ENCODE results near the gene MAMSTR. TPM values are rescaled to one million over a fixed set of nuclear protein-coding genes. Genes with fewer than 3 reads are reported as not detected.
"Not testable (repeated sequence)": the region's sequence is repeated elsewhere in the genome, so short reads cannot be mapped to it uniquely, and the experiment has no call there.

The MAMSTR gene
- total RNA-seq, 4 donors from 2014 or later = 0.57 to 1.6 (median 1.5) TPM

- no peak for DNase-seq (ENCODE audit: low spot score in 2 of 2)
- Histone ChIP-seq H3K36me3 (no peaks in the 10 kb centered on the region), H3K27ac (peak within 1 kb of the TSS; percentile 80), H3K4me3 (peak within 1 kb of the TSS; percentile 46), H3K9me3 (no peaks in the 10 kb centered on the region), H3K27me3 (no peaks in the 10 kb centered on the region), H3K4me1 (peaks cover 21% of the 10 kb centered on the region)
- TF ChIP-seq EP300 (IDR thresholded peaks at IDR 0.05) = no peak
- no peak for TF ChIP-seq POLR2A (IDR thresholded peaks at IDR 0.05)
- no peak for TF ChIP-seq POLR2AphosphoS5 (IDR thresholded peaks at IDR 0.05)
- no peak for TF ChIP-seq CTCF (IDR thresholded peaks at IDR 0.05)
- 36% methylated on average over 14 of the region's 16 CpGs for WGBS
Measured at GRCh38 chr19:48695743-48696352, 23.7 kb downstream of the MAMSTR start, which contains the start of gene FUT2. TSS of gene FUT2 (plus strand) at chr19:48695971. CDS start at chr19:48702957, 6,986 bp downstream.

- not testable (repeated sequence) for H3K27ac ChIP-seq; H3K27me3 ChIP-seq; DNase-seq (ENCODE audit: low spot score in 2 of 2); H3K4me3 ChIP-seq; H3K36me3 ChIP-seq; H3K9me3 ChIP-seq
- peaks cover 26% of the 10 kb centered on the region for H3K4me1 ChIP-seq
- WGBS = 86% methylated on average over 9 of the region's 9 CpGs
Measured at GRCh38 chr19:48693629-48694028, 25.9 kb downstream of the MAMSTR start.

- no peaks in the 10 kb centered on the region for H3K36me3 ChIP-seq
- H3K4me3 ChIP-seq = no peak overlapping the region
- no peaks in the 10 kb centered on the region for H3K9me3 ChIP-seq
- peaks cover 5% of the 10 kb centered on the region for H3K4me1 ChIP-seq
- no peaks in the 10 kb centered on the region for H3K27me3 ChIP-seq
- no peak overlapping the region for H3K27ac ChIP-seq
- DNase-seq (ENCODE audit: low spot score in 2 of 2) = no peak
- 41% methylated on average over 7 of the region's 7 CpGs for WGBS
- no peak for TF ChIP-seq EP300 (IDR thresholded peaks at IDR 0.05)
- TF ChIP-seq CTCF (IDR thresholded peaks at IDR 0.05) = no peak
- TF ChIP-seq POLR2AphosphoS5 (IDR thresholded peaks at IDR 0.05) = no peak
- TF ChIP-seq POLR2A (IDR thresholded peaks at IDR 0.05) = no peak
Measured at GRCh38 chr19:48689449-48689848, 30.1 kb downstream of the MAMSTR start.

- TF ChIP-seq EP300 (IDR thresholded peaks at IDR 0.05) = no peak
- no peak for TF ChIP-seq POLR2A (IDR thresholded peaks at IDR 0.05)
- TF ChIP-seq CTCF (IDR thresholded peaks at IDR 0.05) = no peak
- no peak for TF ChIP-seq POLR2AphosphoS5 (IDR thresholded peaks at IDR 0.05)
- Histone ChIP-seq H3K27me3 (no peaks in the 10 kb centered on the region), H3K4me3 (no peak overlapping the region), H3K27ac (no peak overlapping the region), H3K36me3 (no peaks in the 10 kb centered on the region), H3K9me3 (no peaks in the 10 kb centered on the region), H3K4me1 (peaks cover 8% of the 10 kb centered on the region)
- WGBS = 80% methylated on average over 3 of the region's 3 CpGs
- no peak for DNase-seq (ENCODE audit: low spot score in 2 of 2)
Measured at GRCh38 chr19:48687776-48688175, 31.7 kb downstream of the MAMSTR start.

- DNase-seq (ENCODE audit: low spot score in 2 of 2); H3K36me3 ChIP-seq; H3K27ac ChIP-seq; H3K9me3 ChIP-seq; H3K4me1 ChIP-seq; H3K4me3 ChIP-seq; H3K27me3 ChIP-seq: not testable (repeated sequence)
- 91% methylated on average over 7 of the region's 7 CpGs for WGBS
Measured at GRCh38 chr19:48686637-48687036, 32.9 kb downstream of the MAMSTR start.

GRCh38 chr19:48686088-48686487 lies 33.4 kb downstream of the MAMSTR start:
- WGBS = 80% methylated on average over 3 of the region's 3 CpGs

More at GRCh38 chr19:48686088-48686487, 33.4 kb downstream of the MAMSTR start:
- Histone ChIP-seq H3K4me1 (peaks cover 8% of the 10 kb centered on the region), H3K4me3 (no peak overlapping the region), H3K27me3 (no peaks in the 10 kb centered on the region), H3K9me3 (no peaks in the 10 kb centered on the region), H3K36me3 (no peaks in the 10 kb centered on the region), H3K27ac (no peak overlapping the region)
- TF ChIP-seq POLR2AphosphoS5 (IDR thresholded peaks at IDR 0.05) = no peak
- TF ChIP-seq CTCF (IDR thresholded peaks at IDR 0.05) = no peak
- no peak for TF ChIP-seq POLR2A (IDR thresholded peaks at IDR 0.05)
- TF ChIP-seq EP300 (IDR thresholded peaks at IDR 0.05) = no peak
- DNase-seq (ENCODE audit: low spot score in 2 of 2) = no peak
